ENCODE results near the gene ARHGEF4. TPM values are rescaled to one million over a fixed set of nuclear protein-coding genes. Genes with fewer than 3 reads are reported as not detected.
A peak's percentile ranks its signal among the peaks of the same experiment; 100 is the strongest.

The ARHGEF4 gene
- polyA plus RNA-seq, 1 donor (not counting 4 experiments of a cell fraction or from before 2014, with no cell fraction given) = 22.6 TPM

- Histone ChIP-seq H3K36me3 (ENCODE audit: control insufficient read depth in 2 of 2, extremely low read depth in 1 of 2, insufficient read depth in 2 of 2, low read length in 2 of 2) (peaks cover 0 to 5% of the 10 kb centered on the region in 2 experiments), H3K27me3 (ENCODE audit: control insufficient read depth, extremely low read depth, insufficient read depth, low read length) (no peaks in the 10 kb centered on the region), H3K9me1 (ENCODE audit: control insufficient read depth, extremely low read depth, insufficient read depth, low read length) (no peaks in the 10 kb centered on the region), H3K4me2 (ENCODE audit: control insufficient read depth, extremely low read depth, insufficient read depth, low read depth, low read length) (no peak overlapping the region), H3K4me1 (ENCODE audit: control insufficient read depth, extremely low read depth, insufficient read depth, low read length) (peaks cover 38% of the 10 kb centered on the region), H3K9me3 (ENCODE audit: control insufficient read depth, low read depth, low read length) (peaks cover 2% of the 10 kb centered on the region), H2AFZ (ENCODE audit: control insufficient read depth, low read length) (no peak overlapping the region), H3K27ac (ENCODE audit: control insufficient read depth, insufficient read depth, low read length) (no peak overlapping the region), H3K79me2 (ENCODE audit: control insufficient read depth, insufficient read depth, low read length) (peaks cover 3% of the 10 kb centered on the region), H3K4me3 (ENCODE audit: control insufficient read depth in 2 of 3, extremely low read depth in 1 of 3, insufficient read depth in 2 of 3, low read depth in 1 of 3, low read length in 3 of 3) (no peak overlapping the region), H3K9ac (ENCODE audit: control insufficient read depth, extremely low read depth, insufficient read depth, low read length) (no peak overlapping the region), H4K20me1 (ENCODE audit: control insufficient read depth, extremely low read depth, insufficient read depth, low read length) (no peaks in the 10 kb centered on the region)
- DNase-seq (ENCODE audit: low read depth, low spot score) (no peak), FAIRE-seq (peak; percentile 39)
- dilution Hi-C loops (cut with MboI; ENCODE audit: extremely low pct_ligation_motif_present, low sequenced_read_pairs) = no loop called here
- no peak for TF ChIP-seq CTCF (optimal IDR thresholded peaks at IDR 0.05 in 1 of 3, IDR thresholded peaks at IDR 0.05 in 1 of 3, conservative IDR thresholded peaks at IDR 0.05 in 1 of 3; ENCODE audit: extremely low read depth in 1 of 3, insufficient read depth in 2 of 3, low read length in 3 of 3)
- TF ChIP-seq EZH2 (IDR thresholded peaks at IDR 0.05; ENCODE audit: low read length) = no peak
These were observed 41.6 kb downstream of the ARHGEF4 start for GRCh38 chr2:130878316-130878715.

- dilution Hi-C loops (cut with MboI; ENCODE audit: extremely low pct_ligation_motif_present, low sequenced_read_pairs) = no loop called here
- no peak for TF ChIP-seq EZH2 (IDR thresholded peaks at IDR 0.05; ENCODE audit: low read length)
- TF ChIP-seq CTCF (optimal IDR thresholded peaks at IDR 0.05 in 1 of 3, IDR thresholded peaks at IDR 0.05 in 1 of 3, conservative IDR thresholded peaks at IDR 0.05 in 1 of 3; ENCODE audit: extremely low read depth in 1 of 3, insufficient read depth in 2 of 3, low read length in 3 of 3) = no peak
- no peak for FAIRE-seq
These were observed 42.2 kb downstream of the ARHGEF4 start for GRCh38 chr2:130878933-130879332.

More at GRCh38 chr2:130878933-130879332, 42.2 kb downstream of the ARHGEF4 start:
- peaks cover 0 to 5% of the 10 kb centered on the region in 2 experiments for H3K36me3 ChIP-seq (ENCODE audit: control insufficient read depth in 2 of 2, extremely low read depth in 1 of 2, insufficient read depth in 2 of 2, low read length in 2 of 2)
- H3K79me2 ChIP-seq (ENCODE audit: control insufficient read depth, insufficient read depth, low read length) = peaks cover 3% of the 10 kb centered on the region
- H3K9ac ChIP-seq (ENCODE audit: control insufficient read depth, extremely low read depth, insufficient read depth, low read length) = no peak overlapping the region
- H3K4me1 ChIP-seq (ENCODE audit: control insufficient read depth, extremely low read depth, insufficient read depth, low read length) = peaks cover 44% of the 10 kb centered on the region
- no peaks in the 10 kb centered on the region for H3K27me3 ChIP-seq (ENCODE audit: control insufficient read depth, extremely low read depth, insufficient read depth, low read length)
- H3K9me3 ChIP-seq (ENCODE audit: control insufficient read depth, low read depth, low read length) = peaks cover 2% of the 10 kb centered on the region
- no peak overlapping the region for H3K4me3 ChIP-seq (ENCODE audit: control insufficient read depth in 2 of 3, extremely low read depth in 1 of 3, insufficient read depth in 2 of 3, low read depth in 1 of 3, low read length in 3 of 3)
- no peak overlapping the region for H2AFZ ChIP-seq (ENCODE audit: control insufficient read depth, low read length)
- H3K4me2 ChIP-seq (ENCODE audit: control insufficient read depth, extremely low read depth, insufficient read depth, low read depth, low read length) = no peak overlapping the region
- no peak for DNase-seq (ENCODE audit: low read depth, low spot score)
- no peak overlapping the region for H3K27ac ChIP-seq (ENCODE audit: control insufficient read depth, insufficient read depth, low read length)
- H3K9me1 ChIP-seq (ENCODE audit: control insufficient read depth, extremely low read depth, insufficient read depth, low read length) = no peaks in the 10 kb centered on the region
- no peaks in the 10 kb centered on the region for H4K20me1 ChIP-seq (ENCODE audit: control insufficient read depth, extremely low read depth, insufficient read depth, low read length)

Measured in keratinocyte (primary cell).